ENCODE data around the gene GPD1. TPM values are rescaled to one million over a fixed set of nuclear protein-coding genes. Genes with fewer than 3 reads are reported as not detected.

Gene GPD1
- total RNA-seq, 1 donor = not detected

- Histone ChIP-seq H2AFZ (ENCODE audit: low read length) (no peak overlapping the region), H3K4me3 (ENCODE audit: insufficient read depth, low read length) (no peak overlapping the region), H3K79me2 (ENCODE audit: insufficient read depth, low read length) (no peaks in the 10 kb centered on the region), H3K4me1 (ENCODE audit: insufficient read depth, low read length) (peaks cover 16% of the 10 kb centered on the region), H3K27me3 (ENCODE audit: insufficient read depth, low read length) (no peaks in the 10 kb centered on the region), H3K36me3 (ENCODE audit: insufficient read depth, low read length) (no peaks in the 10 kb centered on the region), H3K4me2 (ENCODE audit: insufficient read depth, low read length) (no peak overlapping the region), H3K9me3 (ENCODE audit: low read depth, low read length) (no peaks in the 10 kb centered on the region), H4K20me1 (ENCODE audit: insufficient read depth, low read length) (no peaks in the 10 kb centered on the region), H3K27ac (ENCODE audit: low read depth, low read length) (no peak overlapping the region)
- no peak for TF ChIP-seq CTCF (IDR thresholded peaks at IDR 0.05; ENCODE audit: extremely low read depth, low read depth, low read length)
- DNase-seq (ENCODE audit: insufficient read length, low spot score, missing footprints) = peak; percentile 62
Observed at GRCh38 chr12:50062728-50063460, 40.9 kb upstream of the GPD1 start.

- H2AFZ ChIP-seq (ENCODE audit: low read length) = no peak overlapping the region
- peak; percentile 58 for DNase-seq (ENCODE audit: insufficient read length, low spot score, missing footprints)
- no peaks in the 10 kb centered on the region for H3K27me3 ChIP-seq (ENCODE audit: insufficient read depth, low read length)
- no peaks in the 10 kb centered on the region for H3K9me3 ChIP-seq (ENCODE audit: low read depth, low read length)
- H3K4me1 ChIP-seq (ENCODE audit: insufficient read depth, low read length) = peaks cover 21% of the 10 kb centered on the region
- no peak overlapping the region for H3K4me3 ChIP-seq (ENCODE audit: insufficient read depth, low read length)
- TF ChIP-seq CTCF (IDR thresholded peaks at IDR 0.05; ENCODE audit: extremely low read depth, low read depth, low read length) = no peak
- H3K79me2 ChIP-seq (ENCODE audit: insufficient read depth, low read length) = no peaks in the 10 kb centered on the region
- peak overlapping the region; percentile 44 for H3K27ac ChIP-seq (ENCODE audit: low read depth, low read length)
- H4K20me1 ChIP-seq (ENCODE audit: insufficient read depth, low read length) = no peaks in the 10 kb centered on the region
- peak overlapping the region; percentile 7 for H3K4me2 ChIP-seq (ENCODE audit: insufficient read depth, low read length)
- no peaks in the 10 kb centered on the region for H3K36me3 ChIP-seq (ENCODE audit: insufficient read depth, low read length)
Observed at GRCh38 chr12:50065726-50066310, 38.0 kb upstream of the GPD1 start.

- peak overlapping the region; percentile 7 for H3K4me2 ChIP-seq (ENCODE audit: insufficient read depth, low read length)
- H3K4me1 ChIP-seq (ENCODE audit: insufficient read depth, low read length) = peaks cover 21% of the 10 kb centered on the region
- no peaks in the 10 kb centered on the region for H4K20me1 ChIP-seq (ENCODE audit: insufficient read depth, low read length)
- H3K9me3 ChIP-seq (ENCODE audit: low read depth, low read length) = no peaks in the 10 kb centered on the region
- no peaks in the 10 kb centered on the region for H3K79me2 ChIP-seq (ENCODE audit: insufficient read depth, low read length)
- no peak for TF ChIP-seq CTCF (IDR thresholded peaks at IDR 0.05; ENCODE audit: extremely low read depth, low read depth, low read length)
- H3K4me3 ChIP-seq (ENCODE audit: insufficient read depth, low read length) = no peak overlapping the region
- DNase-seq (ENCODE audit: insufficient read length, low spot score, missing footprints) = peak; percentile 95
- no peaks in the 10 kb centered on the region for H3K36me3 ChIP-seq (ENCODE audit: insufficient read depth, low read length)
- H2AFZ ChIP-seq (ENCODE audit: low read length) = no peak overlapping the region
- no peaks in the 10 kb centered on the region for H3K27me3 ChIP-seq (ENCODE audit: insufficient read depth, low read length)
- peak overlapping the region; percentile 44 for H3K27ac ChIP-seq (ENCODE audit: low read depth, low read length)
Observed at GRCh38 chr12:50066402-50066801, 37.4 kb upstream of the GPD1 start.

GRCh38 chr12:50069069-50069468, 34.7 kb upstream of the GPD1 start:
- Histone ChIP-seq H3K79me2 (ENCODE audit: insufficient read depth, low read length) (no peaks in the 10 kb centered on the region), H3K36me3 (ENCODE audit: insufficient read depth, low read length) (no peaks in the 10 kb centered on the region), H3K27ac (ENCODE audit: low read depth, low read length) (no peak overlapping the region), H3K27me3 (ENCODE audit: insufficient read depth, low read length) (no peaks in the 10 kb centered on the region), H2AFZ (ENCODE audit: low read length) (no peak overlapping the region), H4K20me1 (ENCODE audit: insufficient read depth, low read length) (no peaks in the 10 kb centered on the region), H3K9me3 (ENCODE audit: low read depth, low read length) (no peaks in the 10 kb centered on the region), H3K4me2 (ENCODE audit: insufficient read depth, low read length) (no peak overlapping the region), H3K4me3 (ENCODE audit: insufficient read depth, low read length) (no peak overlapping the region), H3K4me1 (ENCODE audit: insufficient read depth, low read length) (peaks cover 21% of the 10 kb centered on the region)
- TF ChIP-seq CTCF (IDR thresholded peaks at IDR 0.05; ENCODE audit: extremely low read depth, low read depth, low read length) = no peak
- DNase-seq (ENCODE audit: insufficient read length, low spot score, missing footprints) = no peak

Measured in osteoblast (primary cell).